HEK293 (cell line): ENCODE measurements around the gene WASF1.

Source experiments
- GLIS2 ChIP-seq: fragments of 450-650 bp; formaldehyde crosslinking; IDR thresholded peaks from 2 replicates; pipeline ENCODE4 v1.5.1; 2016; ENCODE audit warnings: missing biosample characterization, missing genetic modification characterization
- IKZF3 ChIP-seq: fragments of 450-650 bp; IDR thresholded peaks from 2 replicates; pipeline ENCODE4 v1.5.0; 2018; ENCODE audit warnings: missing biosample characterization, mild to moderate bottlenecking, missing genetic modification characterization, moderate library complexity
- KLF10 ChIP-seq: fragments of 450-650 bp; IDR thresholded peaks from 2 replicates; pipeline ENCODE4 v1.5.1; 2018; ENCODE audit warnings: missing biosample characterization, mild to moderate bottlenecking, missing genetic modification characterization
- SP2 ChIP-seq: fragments of 450-650 bp; formaldehyde crosslinking; IDR thresholded peaks from 2 replicates; pipeline ENCODE4 v1.5.1; 2016; ENCODE audit warnings: missing biosample characterization, missing genetic modification characterization
- TCF7L2 ChIP-seq: IDR thresholded peaks from 2 replicates; pipeline ENCODE4 v1.6.1; 2011; ENCODE audit warnings: low read depth, mild to moderate bottlenecking, inconsistent platforms, low read length, moderate library complexity, borderline replicate concordance
- YY2 ChIP-seq: fragments of 450-650 bp; formaldehyde crosslinking; IDR thresholded peaks from 2 replicates; pipeline ENCODE4 v1.5.1; 2016; ENCODE audit warnings: missing biosample characterization, missing genetic modification characterization
- ZNF146 ChIP-seq: fragments of 450-650 bp; formaldehyde crosslinking; IDR thresholded peaks from 2 replicates; pipeline ENCODE4 v1.5.1; 2016; ENCODE audit warnings: missing biosample characterization, missing genetic modification characterization
- ZNF658 ChIP-seq: fragments of 450-650 bp; formaldehyde crosslinking; IDR thresholded peaks from 2 replicates; pipeline ENCODE4; 2016; ENCODE audit warnings: missing biosample characterization, missing genetic modification characterization
- ZNF776 ChIP-seq: fragments of 450-650 bp; formaldehyde crosslinking; IDR thresholded peaks from 2 replicates; pipeline ENCODE4 v1.5.0; 2017; ENCODE audit warnings: missing biosample characterization, missing genetic modification characterization, borderline replicate concordance
- TF ChIP-seq, protein P1 (sequence below): fragments of 450-650 bp; formaldehyde crosslinking; IDR thresholded peaks from 2 replicates; pipeline ENCODE4 v1.5.1; 2016; ENCODE audit warnings: missing biosample characterization, missing genetic modification characterization
- TF ChIP-seq, protein P2 (sequence below): fragments of 450-650 bp; formaldehyde crosslinking; IDR thresholded peaks from 2 replicates; pipeline ENCODE4 v1.5.1; 2016; ENCODE audit warnings: missing biosample characterization, missing genetic modification characterization
- TF ChIP-seq, protein P3 (sequence below): fragments of 450-650 bp; formaldehyde crosslinking; IDR thresholded peaks from 2 replicates; pipeline ENCODE4 v1.5.1; 2016; ENCODE audit warnings: missing biosample characterization, missing genetic modification characterization, low read depth
- TF ChIP-seq, protein P4 (sequence below): fragments of 450-650 bp; formaldehyde crosslinking; IDR thresholded peaks from 2 replicates; pipeline ENCODE4 v1.5.1; 2016; ENCODE audit warnings: missing biosample characterization, missing genetic modification characterization
- TF ChIP-seq, protein P5 (sequence below): fragments of 450-650 bp; formaldehyde crosslinking; IDR thresholded peaks from 2 replicates; pipeline ENCODE4 v1.5.1; 2016; ENCODE audit warnings: missing biosample characterization, missing genetic modification characterization

DNA sequence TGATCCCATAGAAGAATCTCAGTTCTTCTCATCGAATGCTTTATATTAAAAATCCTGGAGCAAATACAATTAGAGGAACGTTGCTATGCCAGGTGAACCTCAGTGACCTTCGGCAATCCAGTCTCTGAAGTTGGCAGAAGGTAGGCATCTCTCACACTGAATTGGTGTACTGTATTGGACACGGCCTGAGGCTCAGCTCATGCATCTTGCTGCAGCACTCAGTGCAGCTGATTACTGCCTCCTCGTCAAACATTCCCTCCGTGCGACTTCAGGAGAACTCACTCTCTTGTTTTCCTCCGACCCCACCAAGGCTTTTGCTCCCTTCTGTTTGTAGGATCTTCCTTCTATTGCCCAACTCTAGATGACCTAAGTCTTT, 110.9 kb downstream of the WASF1 start:
- TF ChIP-seq, protein P1, sequence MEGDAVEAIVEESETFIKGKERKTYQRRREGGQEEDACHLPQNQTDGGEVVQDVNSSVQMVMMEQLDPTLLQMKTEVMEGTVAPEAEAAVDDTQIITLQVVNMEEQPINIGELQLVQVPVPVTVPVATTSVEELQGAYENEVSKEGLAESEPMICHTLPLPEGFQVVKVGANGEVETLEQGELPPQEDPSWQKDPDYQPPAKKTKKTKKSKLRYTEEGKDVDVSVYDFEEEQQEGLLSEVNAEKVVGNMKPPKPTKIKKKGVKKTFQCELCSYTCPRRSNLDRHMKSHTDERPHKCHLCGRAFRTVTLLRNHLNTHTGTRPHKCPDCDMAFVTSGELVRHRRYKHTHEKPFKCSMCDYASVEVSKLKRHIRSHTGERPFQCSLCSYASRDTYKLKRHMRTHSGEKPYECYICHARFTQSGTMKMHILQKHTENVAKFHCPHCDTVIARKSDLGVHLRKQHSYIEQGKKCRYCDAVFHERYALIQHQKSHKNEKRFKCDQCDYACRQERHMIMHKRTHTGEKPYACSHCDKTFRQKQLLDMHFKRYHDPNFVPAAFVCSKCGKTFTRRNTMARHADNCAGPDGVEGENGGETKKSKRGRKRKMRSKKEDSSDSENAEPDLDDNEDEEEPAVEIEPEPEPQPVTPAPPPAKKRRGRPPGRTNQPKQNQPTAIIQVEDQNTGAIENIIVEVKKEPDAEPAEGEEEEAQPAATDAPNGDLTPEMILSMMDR (tag by site-specific recombination) = no peak
- TF ChIP-seq TCF7L2 (no peak), ZNF146 (tag by site-specific recombination) (no peak), SP2 (tag by site-specific recombination) (no peak), YY2 (no peak), KLF10 (no peak), ZNF776 (tag by site-specific recombination) (no peak), GLIS2 (tag by site-specific recombination) (no peak), IKZF3 (tag by site-specific recombination) (no peak), ZNF658 (tag by site-specific recombination) (no peak)
- TF ChIP-seq, protein P2, sequence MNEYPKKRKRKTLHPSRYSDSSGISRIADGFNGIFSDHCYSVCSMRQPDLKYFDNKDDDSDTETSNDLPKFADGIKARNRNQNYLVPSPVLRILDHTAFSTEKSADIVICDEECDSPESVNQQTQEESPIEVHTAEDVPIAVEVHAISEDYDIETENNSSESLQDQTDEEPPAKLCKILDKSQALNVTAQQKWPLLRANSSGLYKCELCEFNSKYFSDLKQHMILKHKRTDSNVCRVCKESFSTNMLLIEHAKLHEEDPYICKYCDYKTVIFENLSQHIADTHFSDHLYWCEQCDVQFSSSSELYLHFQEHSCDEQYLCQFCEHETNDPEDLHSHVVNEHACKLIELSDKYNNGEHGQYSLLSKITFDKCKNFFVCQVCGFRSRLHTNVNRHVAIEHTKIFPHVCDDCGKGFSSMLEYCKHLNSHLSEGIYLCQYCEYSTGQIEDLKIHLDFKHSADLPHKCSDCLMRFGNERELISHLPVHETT (tag by site-specific recombination) = no peak
- TF ChIP-seq, protein P3, sequence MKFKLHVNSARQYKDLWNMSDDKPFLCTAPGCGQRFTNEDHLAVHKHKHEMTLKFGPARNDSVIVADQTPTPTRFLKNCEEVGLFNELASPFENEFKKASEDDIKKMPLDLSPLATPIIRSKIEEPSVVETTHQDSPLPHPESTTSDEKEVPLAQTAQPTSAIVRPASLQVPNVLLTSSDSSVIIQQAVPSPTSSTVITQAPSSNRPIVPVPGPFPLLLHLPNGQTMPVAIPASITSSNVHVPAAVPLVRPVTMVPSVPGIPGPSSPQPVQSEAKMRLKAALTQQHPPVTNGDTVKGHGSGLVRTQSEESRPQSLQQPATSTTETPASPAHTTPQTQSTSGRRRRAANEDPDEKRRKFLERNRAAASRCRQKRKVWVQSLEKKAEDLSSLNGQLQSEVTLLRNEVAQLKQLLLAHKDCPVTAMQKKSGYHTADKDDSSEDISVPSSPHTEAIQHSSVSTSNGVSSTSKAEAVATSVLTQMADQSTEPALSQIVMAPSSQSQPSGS = no peak
- TF ChIP-seq, protein P4, sequence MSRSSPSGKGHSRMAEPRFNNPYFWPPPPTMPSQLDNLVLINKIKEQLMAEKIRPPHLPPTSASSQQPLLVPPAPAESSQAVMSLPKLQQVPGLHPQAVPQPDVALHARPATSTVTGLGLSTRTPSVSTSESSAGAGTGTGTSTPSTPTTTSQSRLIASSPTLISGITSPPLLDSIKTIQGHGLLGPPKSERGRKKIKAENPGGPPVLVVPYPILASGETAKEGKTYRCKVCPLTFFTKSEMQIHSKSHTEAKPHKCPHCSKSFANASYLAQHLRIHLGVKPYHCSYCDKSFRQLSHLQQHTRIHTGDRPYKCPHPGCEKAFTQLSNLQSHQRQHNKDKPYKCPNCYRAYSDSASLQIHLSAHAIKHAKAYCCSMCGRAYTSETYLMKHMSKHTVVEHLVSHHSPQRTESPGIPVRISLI = no peak
- TF ChIP-seq, protein P5, sequence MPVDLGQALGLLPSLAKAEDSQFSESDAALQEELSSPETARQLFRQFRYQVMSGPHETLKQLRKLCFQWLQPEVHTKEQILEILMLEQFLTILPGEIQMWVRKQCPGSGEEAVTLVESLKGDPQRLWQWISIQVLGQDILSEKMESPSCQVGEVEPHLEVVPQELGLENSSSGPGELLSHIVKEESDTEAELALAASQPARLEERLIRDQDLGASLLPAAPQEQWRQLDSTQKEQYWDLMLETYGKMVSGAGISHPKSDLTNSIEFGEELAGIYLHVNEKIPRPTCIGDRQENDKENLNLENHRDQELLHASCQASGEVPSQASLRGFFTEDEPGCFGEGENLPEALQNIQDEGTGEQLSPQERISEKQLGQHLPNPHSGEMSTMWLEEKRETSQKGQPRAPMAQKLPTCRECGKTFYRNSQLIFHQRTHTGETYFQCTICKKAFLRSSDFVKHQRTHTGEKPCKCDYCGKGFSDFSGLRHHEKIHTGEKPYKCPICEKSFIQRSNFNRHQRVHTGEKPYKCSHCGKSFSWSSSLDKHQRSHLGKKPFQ (tag by site-specific recombination) = no peak
